NCI-H2196 treated with DMSO at 0.1 percent for 48 hours (cell line): ENCODE results near the gene SLC25A21.
"Not testable (repeated sequence)": the region's sequence is repeated elsewhere in the genome, so short reads cannot be mapped to it uniquely, and the experiment has no call there.

Source experiments
- DNase-seq: peaks from one replicate; lab custom pipeline; 2025; ENCODE audit not compliant: unreplicated experiment; lab: John Stamatoyannopoulos, UW

Gene SLC25A21

GRCh38 chr14:36844443-36845195 is 327.8 kb downstream of the SLC25A21 start:
- DNase-seq = no peak

- DNase-seq = no peak
Measured at GRCh38 chr14:36843410-36843809, 329.0 kb downstream of the SLC25A21 start.

GRCh38 chr14:36835128-36835527 is 337.3 kb downstream of the SLC25A21 start:
- DNase-seq = peak; percentile 61

- no peak for DNase-seq
Measured at GRCh38 chr14:36834293-36834692, 338.1 kb downstream of the SLC25A21 start.

- no peak for DNase-seq
Measured at GRCh38 chr14:36829547-36829946, 342.9 kb downstream of the SLC25A21 start.

GRCh38 chr14:36827861-36828260 is 344.5 kb downstream of the SLC25A21 start:
- DNase-seq = no peak

- DNase-seq = no peak
Measured at GRCh38 chr14:36826614-36827013, 345.8 kb downstream of the SLC25A21 start.

- DNase-seq = no peak
Measured at GRCh38 chr14:36824854-36825253, 347.6 kb downstream of the SLC25A21 start.

- no peak for DNase-seq
Measured at GRCh38 chr14:36823651-36824050, 348.8 kb downstream of the SLC25A21 start.

GRCh38 chr14:36822685-36823084 is 349.7 kb downstream of the SLC25A21 start:
- DNase-seq = no peak

- DNase-seq = no peak
Measured at GRCh38 chr14:36820901-36821300, 351.5 kb downstream of the SLC25A21 start.

- no peak for DNase-seq
Measured at GRCh38 chr14:36820111-36820709, 352.2 kb downstream of the SLC25A21 start.

GRCh38 chr14:36818794-36819384 is 353.5 kb downstream of the SLC25A21 start:
- DNase-seq = no peak

GRCh38 chr14:36818246-36818645 is 354.2 kb downstream of the SLC25A21 start:
- DNase-seq = no peak

- DNase-seq = no peak
Measured at GRCh38 chr14:36817071-36817930, 355.1 kb downstream of the SLC25A21 start.

- DNase-seq = no peak
Measured at GRCh38 chr14:36816481-36816880, 355.9 kb downstream of the SLC25A21 start.

- not testable (repeated sequence) for DNase-seq
Measured at GRCh38 chr14:36814783-36815182, 357.6 kb downstream of the SLC25A21 start.

GRCh38 chr14:36810209-36810608 is 362.2 kb downstream of the SLC25A21 start:
- DNase-seq = no peak

- DNase-seq = no peak
Measured at GRCh38 chr14:36807727-36808126, 364.7 kb downstream of the SLC25A21 start.

- DNase-seq = no peak
Measured at GRCh38 chr14:36805131-36805559, 367.3 kb downstream of the SLC25A21 start.

- no peak for DNase-seq
Measured at GRCh38 chr14:36797634-36798033, 374.8 kb downstream of the SLC25A21 start.
